Right lobe of liver (tissue), 6 donors: ENCODE results near the gene NDUFS6. TPM values are rescaled to one million over a fixed set of nuclear protein-coding genes. Genes with fewer than 3 reads are reported as not detected.
A peak's percentile ranks its signal among the peaks of the same experiment; 100 is the strongest.

Experiments used
- ATAC-seq, 4 donors: fragments of 200-7000 bp; cut with Tn5 transposase; one replicate each; pipeline ENCODE4 v1.9.1; 2020; ENCODE audit warnings: mild to moderate bottlenecking in 4 of 4, moderate library complexity in 4 of 4
- DNase-seq, 3 donors: peaks; one replicate each; pipeline ENCODE4 v3.0.0-alpha.2; 2020
- H3K27ac ChIP-seq, 3 donors: fragments of 200-600 bp; one replicate each; pipeline ENCODE4 v1.8.0; 2022
- H3K27me3 ChIP-seq, 2 donors: fragments of 200-600 bp; one replicate each; pipeline ENCODE4 v1.8.0; 2022
- H3K36me3 ChIP-seq, 4 donors: fragments of 200-600 bp; sonication (generic) in 1 of 4; one replicate each; pipeline versions ENCODE4 v1.5.1 to v1.8.0; 2017 to 2022; ENCODE audit warnings: control low read depth in 1 of 4
- H3K4me1 ChIP-seq, 4 donors: fragments of 200-600 bp; sonication (generic) in 1 of 4; one replicate each; pipeline versions ENCODE4 v1.5.1 to v1.8.0; 2017 to 2022; ENCODE audit warnings: control low read depth in 1 of 4
- H3K4me3 ChIP-seq, 3 donors: fragments of 200-600 bp; one replicate each; pipeline ENCODE4 v1.8.0; 2022
- H3K9me3 ChIP-seq, 4 donors: fragments of 200-600 bp; sonication (generic) in 1 of 4; one replicate each; pipeline versions ENCODE4 v1.5.1 to v1.8.0; 2017 to 2022; ENCODE audit warnings: control low read depth in 1 of 4
- CTCF ChIP-seq, 4 donors: fragments of 200-600 bp in 3 of 4; fragments of 450-650 bp in 1 of 4; IDR thresholded peaks; one replicate each; pipeline versions ENCODE4 v1.5.1 to v1.8.0; 2016 to 2022; ENCODE audit warnings: antibody characterized with exemption in 4 of 4, mild to moderate bottlenecking in 2 of 4
- POLR2A ChIP-seq: fragments of 450-650 bp; IDR thresholded peaks from one replicate; pipeline ENCODE4 v1.6.1; 2017; ENCODE audit warnings: antibody characterized with exemption, mild to moderate bottlenecking
- WGBS: methylation state at CpG from one replicate; pipeline ENCODE4 v1.1.6; 2018; ENCODE audit warnings: low coverage, low lambda C conversion rate; ENCODE audit not compliant: insufficient coverage; ENCODE audit errors: missing lambda C conversion rate; 5-methylcytosine and 5-hydroxymethylcytosine counted together
- intact Hi-C, 2 donors: fragments of 100-400 bp; cut with DNase I; formaldehyde crosslinking; loops; one replicate each; pipeline versions ENCODE4 v1.11.2 to v1.14.1; 2022
- total RNA-seq, 6 experiments: library from RNA; depleted of rRNA in 2 of 6; stranded (reverse); fragments of >200 nt in 2 of 6; fragmentation: NEBNext Ultra II Directional in 3 of 6; extraction: Animal tissue kit (Norgen Biotek cat#: 25700) in 3 of 6; gene quantifications; one replicate each; pipeline versions ENCODE4 v1.1.0 to v1.2.4, GENCODE V29; 2016 to 2023
- donor health status: DM: no; HTN: yes; CAD: no.
- donor health status: DM: no; HTN: no; CAD: no.
- donor health status: DM: no; HTN: no; CAD: no.
- donor health status: DM: no; HTN: yes; CAD: no.
- donor health status: DM: no; HTN: yes; CAD: no.

NDUFS6 gene
- total RNA-seq, 6 experiments from 2014 or later = 16.5 to 57.5 (median 23.7) TPM

GRCh38 chr5:1850324-1851154 lies 49.3 kb downstream of the NDUFS6 start:
- Histone ChIP-seq H3K4me1 (no peaks in the 10 kb centered on the region), H3K27me3 (peaks cover 0 to 4% of the 10 kb centered on the region in 2 donors), H3K4me3 (no peak overlapping the region), H3K27ac (no peak overlapping the region), H3K9me3 (no peaks in the 10 kb centered on the region), H3K36me3 (no peaks in the 10 kb centered on the region)
- ATAC-seq (no peak), DNase-seq (peak in 1 of 3 donors; percentile 25)
- WGBS = 51% methylated on average over 5 of the region's 29 CpGs
- TF ChIP-seq POLR2A = no peak
- no peak for TF ChIP-seq CTCF (IDR thresholded peaks at IDR 0.05)
- intact Hi-C loops = no loop called here

GRCh38 chr5:1851290-1851934 lies 50.2 kb downstream of the NDUFS6 start:
- H3K4me3 ChIP-seq = no peak overlapping the region
- H3K4me1 ChIP-seq = no peaks in the 10 kb centered on the region
- TF ChIP-seq CTCF (IDR thresholded peaks at IDR 0.05) (no peak), POLR2A (no peak)
- H3K27me3 ChIP-seq = peaks cover 0 to 4% of the 10 kb centered on the region in 2 donors
- no peaks in the 10 kb centered on the region for H3K36me3 ChIP-seq
- intact Hi-C loops = no loop called here
- DNase-seq (no peak), ATAC-seq (peak in 1 of 4 donors; percentile 10)
- no peaks in the 10 kb centered on the region for H3K9me3 ChIP-seq
- 0% methylated on average over 4 of the region's 34 CpGs for WGBS
- H3K27ac ChIP-seq = no peak overlapping the region

GRCh38 chr5:1852324-1852947 lies 51.2 kb downstream of the NDUFS6 start:
- H3K4me1 ChIP-seq = peaks cover 0 to 5% (median 0%) of the 10 kb centered on the region in 4 donors
- 60% methylated on average over 6 of the region's 23 CpGs for WGBS
- intact Hi-C loops = no loop called here
- TF ChIP-seq CTCF (IDR thresholded peaks at IDR 0.05) = no peak
- no peak for TF ChIP-seq POLR2A
- H3K4me3 ChIP-seq = no peak overlapping the region
- no peak overlapping the region for H3K27ac ChIP-seq
- peaks cover 0 to 4% of the 10 kb centered on the region in 2 donors for H3K27me3 ChIP-seq
- no peaks in the 10 kb centered on the region for H3K9me3 ChIP-seq
- ATAC-seq (no peak), DNase-seq (no peak)
- H3K36me3 ChIP-seq = no peaks in the 10 kb centered on the region

- H3K9me3 ChIP-seq = no peaks in the 10 kb centered on the region
- 44% methylated on average over 5 of the region's 8 CpGs for WGBS
- no peak for TF ChIP-seq POLR2A
- TF ChIP-seq CTCF (IDR thresholded peaks at IDR 0.05) = no peak
- ATAC-seq (no peak), DNase-seq (no peak)
- intact Hi-C loops = no loop called here
- H3K4me1 ChIP-seq = peaks cover 0 to 5% (median 0%) of the 10 kb centered on the region in 4 donors
- no peak overlapping the region for H3K27ac ChIP-seq
- H3K4me3 ChIP-seq = no peak overlapping the region
- H3K36me3 ChIP-seq = no peaks in the 10 kb centered on the region
- H3K27me3 ChIP-seq = peaks cover 0 to 4% of the 10 kb centered on the region in 2 donors
These were observed 52.3 kb downstream of the NDUFS6 start for GRCh38 chr5:1853531-1853930.
